IPS-20b (cell line): Measurements from ENCODE around the gene COL5A1.

Source experiments
- H3K27ac ChIP-seq: one replicate; pipeline ENCODE4 v1.5.1; 2013; ENCODE audit warnings: low read length
- H3K27me3 ChIP-seq: 2 replicates; pipeline ENCODE4 v1.6.1; 2013; ENCODE audit warnings: mild to moderate bottlenecking, low read length, inconsistent platforms; ENCODE audit not compliant: insufficient read depth
- H3K36me3 ChIP-seq: 2 replicates; pipeline ENCODE4 v1.6.1; 2013; ENCODE audit warnings: low read depth, mild to moderate bottlenecking, inconsistent platforms, low read length, moderate library complexity; ENCODE audit not compliant: insufficient read depth
- H3K4me1 ChIP-seq: 2 replicates; pipeline ENCODE4 v1.6.1; 2013; ENCODE audit warnings: mild to moderate bottlenecking, control low read depth, inconsistent platforms, low read length, moderate library complexity; ENCODE audit not compliant: insufficient read depth
- H3K4me3 ChIP-seq: 2 replicates; pipeline ENCODE4 v1.5.1; 2013; ENCODE audit warnings: mild to moderate bottlenecking, low read length, inconsistent platforms
- H3K9ac ChIP-seq: 2 replicates; pipeline ENCODE4 v1.6.1; 2013; ENCODE audit warnings: low read depth, mild to moderate bottlenecking, inconsistent platforms, low read length, moderate library complexity
- H3K9me3 ChIP-seq: 2 replicates; pipeline ENCODE4 v1.6.1; 2013; ENCODE audit warnings: mild to moderate bottlenecking, low read depth, low read length, inconsistent platforms; ENCODE audit not compliant: insufficient read depth

The COL5A1 gene

GRCh38 chr9:134783699-134784039 is 142.1 kb downstream of the COL5A1 start:
- Histone ChIP-seq H3K4me3 (no peak overlapping the region), H3K9me3 (no peaks in the 10 kb centered on the region), H3K9ac (no peak overlapping the region), H3K4me1 (no peaks in the 10 kb centered on the region), H3K27ac (no peak overlapping the region), H3K27me3 (no peaks in the 10 kb centered on the region), H3K36me3 (no peaks in the 10 kb centered on the region)

GRCh38 chr9:134784577-134785305 is 143.1 kb downstream of the COL5A1 start:
- no peaks in the 10 kb centered on the region for H3K27me3 ChIP-seq
- H3K9ac ChIP-seq, result no peak overlapping the region
- no peaks in the 10 kb centered on the region for H3K9me3 ChIP-seq
- H3K27ac ChIP-seq, result no peak overlapping the region
- no peaks in the 10 kb centered on the region for H3K4me1 ChIP-seq
- H3K36me3 ChIP-seq, result no peaks in the 10 kb centered on the region
- H3K4me3 ChIP-seq, result no peak overlapping the region

- Histone ChIP-seq H3K9me3 (no peaks in the 10 kb centered on the region), H3K27ac (no peak overlapping the region), H3K27me3 (no peaks in the 10 kb centered on the region), H3K4me1 (no peaks in the 10 kb centered on the region), H3K9ac (no peak overlapping the region), H3K36me3 (no peaks in the 10 kb centered on the region), H3K4me3 (no peak overlapping the region)
Observed at GRCh38 chr9:134785325-134786108, 143.9 kb downstream of the COL5A1 start.

- no peak overlapping the region for H3K4me3 ChIP-seq
- no peaks in the 10 kb centered on the region for H3K36me3 ChIP-seq
- H3K9me3 ChIP-seq, result no peaks in the 10 kb centered on the region
- no peaks in the 10 kb centered on the region for H3K27me3 ChIP-seq
- H3K9ac ChIP-seq, result no peak overlapping the region
- H3K4me1 ChIP-seq, result no peaks in the 10 kb centered on the region
- no peak overlapping the region for H3K27ac ChIP-seq
Observed at GRCh38 chr9:134787601-134788531, 146.3 kb downstream of the COL5A1 start.

GRCh38 chr9:134789168-134789567 is 147.6 kb downstream of the COL5A1 start:
- Histone ChIP-seq H3K27me3 (no peaks in the 10 kb centered on the region), H3K4me3 (no peak overlapping the region), H3K9ac (no peak overlapping the region)

GRCh38 chr9:134791009-134791408 is 149.4 kb downstream of the COL5A1 start:
- H3K4me3 ChIP-seq, result no peak overlapping the region
- no peaks in the 10 kb centered on the region for H3K36me3 ChIP-seq
- no peak overlapping the region for H3K27ac ChIP-seq
- no peaks in the 10 kb centered on the region for H3K4me1 ChIP-seq
- H3K9ac ChIP-seq, result no peak overlapping the region
- H3K27me3 ChIP-seq, result no peaks in the 10 kb centered on the region
- H3K9me3 ChIP-seq, result no peaks in the 10 kb centered on the region

More at GRCh38 chr9:134789168-134789567, 147.6 kb downstream of the COL5A1 start:
- Histone ChIP-seq H3K4me1 (no peaks in the 10 kb centered on the region), H3K27ac (no peak overlapping the region), H3K9me3 (no peaks in the 10 kb centered on the region), H3K36me3 (no peaks in the 10 kb centered on the region)

GRCh38 chr9:134792627-134793026 is 151.0 kb downstream of the COL5A1 start:
- Histone ChIP-seq H3K9ac (no peak overlapping the region), H3K36me3 (no peaks in the 10 kb centered on the region), H3K4me3 (no peak overlapping the region), H3K27me3 (no peaks in the 10 kb centered on the region), H3K4me1 (no peaks in the 10 kb centered on the region), H3K9me3 (no peaks in the 10 kb centered on the region), H3K27ac (no peak overlapping the region)

GRCh38 chr9:134793288-134794188 is 151.9 kb downstream of the COL5A1 start:
- no peak overlapping the region for H3K9ac ChIP-seq
- no peaks in the 10 kb centered on the region for H3K27me3 ChIP-seq
- no peaks in the 10 kb centered on the region for H3K4me1 ChIP-seq
- no peak overlapping the region for H3K4me3 ChIP-seq
- H3K27ac ChIP-seq, result no peak overlapping the region
- no peaks in the 10 kb centered on the region for H3K9me3 ChIP-seq
- H3K36me3 ChIP-seq, result no peaks in the 10 kb centered on the region

- no peaks in the 10 kb centered on the region for H3K4me1 ChIP-seq
- H3K9me3 ChIP-seq, result no peaks in the 10 kb centered on the region
- H3K36me3 ChIP-seq, result no peaks in the 10 kb centered on the region
- H3K9ac ChIP-seq, result no peak overlapping the region
- no peaks in the 10 kb centered on the region for H3K27me3 ChIP-seq
- no peak overlapping the region for H3K4me3 ChIP-seq
- H3K27ac ChIP-seq, result no peak overlapping the region
Observed at GRCh38 chr9:134794663-134795370, 153.2 kb downstream of the COL5A1 start.

- Histone ChIP-seq H3K27me3 (no peaks in the 10 kb centered on the region), H3K27ac (no peak overlapping the region), H3K36me3 (no peaks in the 10 kb centered on the region)
Observed at GRCh38 chr9:134795446-134795845, 153.8 kb downstream of the COL5A1 start.

More at GRCh38 chr9:134795446-134795845, 153.8 kb downstream of the COL5A1 start:
- no peaks in the 10 kb centered on the region for H3K4me1 ChIP-seq
- no peak overlapping the region for H3K4me3 ChIP-seq
- H3K9me3 ChIP-seq, result no peaks in the 10 kb centered on the region
- H3K9ac ChIP-seq, result no peak overlapping the region
